Panc1 (cell line): ENCODE measurements around the gene CNKSR2.

Experiments used
- CTCF ChIP-seq: fragments of 450-650 bp; IDR thresholded peaks from 2 replicates; pipeline ENCODE4 v1.5.1; 2017; ENCODE audit warnings: mild to moderate bottlenecking
- POLR2AphosphoS5 ChIP-seq: IDR thresholded peaks from 2 replicates; pipeline ENCODE4 v1.6.1; 2012; ENCODE audit warnings: mild to moderate bottlenecking, low read depth, low read length, moderate library complexity
- REST ChIP-seq, 2 experiments: IDR thresholded peaks; 2 replicates each; pipeline ENCODE4 v1.6.1; 2011 to 2012; ENCODE audit warnings: low read depth in 2 of 2, control low read depth in 1 of 2, low read length in 1 of 2, mild to moderate bottlenecking in 1 of 2, moderate library complexity in 1 of 2; ENCODE audit not compliant: insufficient read depth in 1 of 2
- SIN3A ChIP-seq: IDR thresholded peaks from 2 replicates; pipeline ENCODE4 v1.6.1; 2012; ENCODE audit warnings: low read depth, mild to moderate bottlenecking, low read length, moderate library complexity, borderline replicate concordance; ENCODE audit not compliant: insufficient read depth

- TF ChIP-seq CTCF (no peak), POLR2AphosphoS5 (no peak), SIN3A (no peak), REST (IDR thresholded peaks at IDR 0.05; ENCODE audit: insufficient read depth in 1 of 2, low read depth in 2 of 2, low read length in 1 of 2) (no peak)
Measured at GRCh38 chrX:21691512-21692018, 317.3 kb downstream of the CNKSR2 start.
